Thymus (tissue), 11 donors: Measurements from ENCODE around the gene MYOM3. TPM values are rescaled to one million over a fixed set of nuclear protein-coding genes. Genes with fewer than 3 reads are reported as not detected.

Experiments
- DNase-seq, 9 donors: peaks; one replicate each; pipeline ENCODE4 v3.0.0-alpha.2; 2013; ENCODE audit warnings: low spot score in 9 of 9, low read depth in 6 of 9, missing footprints in 1 of 9
- H3K27ac ChIP-seq, 2 donors: one replicate each; pipeline ENCODE4 v1.5.1; 2013; ENCODE audit warnings: control low read depth in 1 of 2, low read depth in 1 of 2, low read length in 1 of 2, mild to moderate bottlenecking in 1 of 2, moderate library complexity in 1 of 2
- H3K27me3 ChIP-seq, 2 donors: one replicate each; pipeline ENCODE4 v1.5.1; 2013; ENCODE audit warnings: low read length in 1 of 2; ENCODE audit not compliant: control insufficient read depth in 2 of 2, insufficient read depth in 1 of 2
- H3K36me3 ChIP-seq, 2 donors: one replicate each; pipeline ENCODE4 v1.5.1; 2013; ENCODE audit warnings: low read length in 1 of 2, mild to moderate bottlenecking in 1 of 2, moderate library complexity in 1 of 2; ENCODE audit not compliant: control insufficient read depth in 2 of 2, insufficient read depth in 2 of 2
- H3K4me1 ChIP-seq, 2 donors: one replicate each; pipeline ENCODE4 v1.5.1; 2013; ENCODE audit warnings: low read length in 2 of 2; ENCODE audit not compliant: control insufficient read depth in 2 of 2, insufficient read depth in 2 of 2
- H3K4me3 ChIP-seq, 2 donors: one replicate each; pipeline ENCODE4 v1.5.1; 2013; ENCODE audit warnings: low read length in 2 of 2, control low read depth in 1 of 2, mild to moderate bottlenecking in 1 of 2
- H3K9me3 ChIP-seq, 2 donors: one replicate each; pipeline ENCODE4 v1.5.1; 2013; ENCODE audit warnings: low read length in 1 of 2, mild to moderate bottlenecking in 1 of 2; ENCODE audit not compliant: control insufficient read depth in 2 of 2, insufficient read depth in 1 of 2
- WGBS: extraction: QIAGEN DNeasy Blood & Tissue Kit; methylation state at CpG from one replicate; pipeline ENCODE4 v1.1.7; 2013; 5-methylcytosine and 5-hydroxymethylcytosine counted together
- polyA plus RNA-seq: library from polyadenylated mRNA; stranded (reverse); fragments of 200-250 nt; gene quantifications from one replicate; pipeline ENCODE4 v1.2.3, GENCODE V29; 2013
- total RNA-seq: library from RNA; stranded (reverse); fragments of 120-200 nt; gene quantifications from one replicate; pipeline ENCODE4 v1.2.4, GENCODE V29; 2013
- donor health status: healthy.

MYOM3 gene
- total and polyA plus RNA-seq, 2 donors: 0.71 to 1.5 TPM

DNA sequence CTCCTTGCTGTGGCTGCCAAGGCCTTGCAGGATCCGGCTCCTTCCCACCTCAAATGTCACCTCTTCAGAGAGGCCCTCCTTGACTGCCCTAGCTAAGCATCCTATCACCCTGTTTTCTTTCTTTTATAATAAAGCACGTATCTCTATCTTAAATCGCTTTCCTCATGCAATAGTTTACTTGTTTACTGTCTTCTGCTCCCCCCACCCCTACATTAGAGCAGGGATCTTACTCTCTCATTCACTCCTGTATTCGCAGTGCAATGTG lies 36.4 kb downstream of the MYOM3 start:
- no peaks in the 10 kb centered on the region for H3K9me3 ChIP-seq
- H3K36me3 ChIP-seq: no peaks in the 10 kb centered on the region
- H3K27ac ChIP-seq: no peak overlapping the region
- DNase-seq: no peak
- 96% methylated on average over 4 of the region's 4 CpGs for WGBS
- peaks cover 0 to 14% of the 10 kb centered on the region in 2 donors for H3K27me3 ChIP-seq
- H3K4me3 ChIP-seq: no peak overlapping the region
- no peaks in the 10 kb centered on the region for H3K4me1 ChIP-seq

DNA sequence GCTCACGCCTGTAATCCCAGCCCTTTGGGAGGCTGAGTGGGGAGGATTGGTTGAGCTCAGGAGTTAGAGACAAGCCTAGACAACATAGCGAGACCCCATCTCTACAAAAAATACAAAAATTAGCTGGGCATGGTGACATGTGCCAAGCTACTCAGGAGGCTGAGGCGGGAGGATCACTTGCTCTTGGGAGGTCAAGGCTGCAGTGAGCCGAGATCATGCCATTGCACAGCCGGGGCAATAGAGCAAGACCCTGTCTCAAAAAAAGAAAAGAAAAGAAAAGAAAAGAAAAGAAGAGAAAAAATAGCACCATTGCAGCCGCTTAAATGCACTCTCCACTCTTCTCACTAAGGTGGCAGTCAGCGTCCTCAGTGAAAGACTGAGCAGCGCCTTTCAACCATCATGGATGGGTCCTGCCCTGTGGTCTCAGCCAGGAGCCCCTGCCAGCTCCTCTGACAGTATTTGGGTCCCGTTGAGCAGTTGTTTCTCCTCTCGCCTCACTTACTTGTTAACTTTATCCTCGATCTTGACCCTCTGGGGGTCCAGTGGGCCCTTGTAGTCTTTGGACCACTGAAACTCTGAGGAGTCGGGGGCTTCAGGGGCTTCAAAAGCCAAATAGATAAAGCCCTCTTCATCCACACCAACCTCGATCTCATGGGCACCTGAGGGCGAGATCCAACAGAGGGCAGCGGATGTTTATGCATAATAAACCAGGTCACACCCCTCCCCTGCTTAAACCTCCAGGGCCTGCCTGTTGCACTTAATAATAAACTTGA lies 36.9 kb downstream of the MYOM3 start:
- Histone ChIP-seq H3K27me3 (peaks cover 0 to 14% of the 10 kb centered on the region in 2 donors), H3K9me3 (no peaks in the 10 kb centered on the region), H3K36me3 (no peaks in the 10 kb centered on the region), H3K4me1 (no peaks in the 10 kb centered on the region), H3K4me3 (no peak overlapping the region), H3K27ac (no peak overlapping the region)
- DNase-seq: no peak
- whole genome bisulfite sequencing: 93% methylated on average over 15 of the region's 15 CpGs

DNA sequence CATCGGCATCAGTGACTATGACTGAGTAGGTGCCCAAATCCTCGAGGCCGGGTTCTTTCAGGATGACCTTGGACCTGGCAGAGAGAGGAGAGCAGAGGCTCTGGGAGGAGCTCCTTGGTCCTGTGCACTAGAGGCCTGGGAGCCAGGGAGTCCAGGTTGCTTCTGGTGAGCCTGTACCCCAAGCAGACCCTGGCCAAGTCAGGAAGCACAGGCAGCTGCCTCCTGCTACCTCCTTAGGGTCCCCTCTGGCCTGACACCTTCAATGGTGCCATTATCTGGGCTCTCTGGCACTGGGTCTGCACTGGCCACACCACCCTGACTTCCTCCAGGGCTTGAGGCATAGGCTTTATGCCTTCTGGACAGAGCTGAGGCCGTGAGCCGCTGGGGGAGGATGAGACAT lies 37.7 kb downstream of the MYOM3 start:
- no peak for DNase-seq
- no peak overlapping the region for H3K27ac ChIP-seq
- H3K36me3 ChIP-seq: no peaks in the 10 kb centered on the region
- H3K4me1 ChIP-seq: no peaks in the 10 kb centered on the region
- peaks cover 0 to 14% of the 10 kb centered on the region in 2 donors for H3K27me3 ChIP-seq
- H3K9me3 ChIP-seq: no peaks in the 10 kb centered on the region
- no peak overlapping the region for H3K4me3 ChIP-seq
- WGBS: 94% methylated on average over 5 of the region's 5 CpGs

DNA sequence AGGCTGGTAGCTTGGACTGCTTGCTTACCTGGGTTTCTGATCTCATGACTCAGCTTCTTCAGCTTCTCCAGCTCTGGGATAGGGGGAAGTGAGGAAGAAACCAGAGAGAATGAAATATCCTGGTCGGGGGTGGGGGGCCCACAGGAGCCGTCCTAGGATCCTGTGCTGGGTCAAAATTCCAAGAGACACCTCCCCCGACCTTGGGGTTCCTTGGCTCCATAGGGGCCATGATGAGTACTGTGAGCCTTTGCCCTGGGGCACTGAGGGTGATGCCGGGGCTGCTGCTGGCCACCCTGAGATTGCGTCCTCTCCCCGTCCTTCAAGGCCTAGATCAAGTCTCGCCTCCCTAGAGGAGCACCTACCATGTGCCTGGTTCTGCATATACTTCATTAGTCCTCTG lies 40.0 kb downstream of the MYOM3 start:
- Histone ChIP-seq H3K27me3 (peaks cover 0 to 14% of the 10 kb centered on the region in 2 donors), H3K36me3 (no peaks in the 10 kb centered on the region), H3K4me3 (no peak overlapping the region), H3K27ac (no peak overlapping the region), H3K4me1 (no peaks in the 10 kb centered on the region), H3K9me3 (no peaks in the 10 kb centered on the region)
- DNase-seq: no peak
- WGBS: 90% methylated on average over 7 of the region's 7 CpGs

DNA sequence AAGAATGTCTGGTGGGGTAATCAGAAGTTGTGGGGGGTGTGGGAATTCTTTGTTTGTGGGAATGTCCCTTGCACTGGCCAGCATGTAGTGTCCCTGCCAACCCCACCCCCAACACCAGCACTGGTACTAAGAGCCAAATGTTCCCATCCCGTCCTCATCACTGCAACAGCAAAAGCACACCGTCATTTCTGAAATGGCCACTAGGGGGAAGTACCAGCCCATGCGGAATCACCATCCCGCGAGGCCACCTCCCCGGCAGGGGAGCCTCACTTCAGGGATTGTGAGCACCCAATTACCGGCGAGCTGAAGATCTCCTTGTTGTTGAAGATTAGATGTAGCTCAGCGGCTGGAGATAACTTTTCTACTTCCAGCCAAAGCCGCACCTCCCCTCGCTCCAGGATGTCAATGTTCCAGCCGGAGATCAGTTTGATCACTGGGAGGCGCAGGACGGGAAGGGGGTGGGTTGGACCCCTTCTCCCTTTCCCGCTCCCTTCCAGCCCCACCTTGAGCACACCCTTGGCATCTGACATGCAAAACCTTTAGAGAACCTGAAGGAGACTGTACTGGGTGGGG lies 41.0 kb downstream of the MYOM3 start:
- WGBS: 31% methylated on average over 15 of the region's 15 CpGs
- Histone ChIP-seq H3K27me3 (peaks cover 0 to 16% of the 10 kb centered on the region in 2 donors), H3K36me3 (no peaks in the 10 kb centered on the region), H3K9me3 (no peaks in the 10 kb centered on the region), H3K4me1 (no peaks in the 10 kb centered on the region), H3K4me3 (no peak overlapping the region), H3K27ac (no peak overlapping the region)
- peak; percentile 21 to 81 (median 63) for DNase-seq

DNA sequence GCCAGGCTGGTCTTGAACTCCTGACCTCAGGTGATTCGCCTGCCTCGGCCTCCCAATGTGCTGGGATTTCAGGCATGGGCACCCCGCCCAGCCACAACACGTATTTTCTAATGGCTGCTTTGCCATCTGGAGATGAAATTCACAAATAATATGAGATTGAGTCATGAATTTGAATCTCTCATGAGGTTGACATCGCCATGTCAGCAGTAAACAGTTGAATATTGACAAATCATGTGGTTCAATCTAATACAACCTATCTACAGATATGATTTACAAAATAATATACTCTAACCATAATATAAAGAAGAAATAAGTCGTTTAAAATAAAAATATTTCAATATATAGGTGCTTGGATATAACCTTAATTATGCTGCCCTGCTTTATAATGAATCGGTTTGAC lies 42.1 kb downstream of the MYOM3 start:
- H3K4me3 ChIP-seq: no peak overlapping the region
- H3K27me3 ChIP-seq: peaks cover 0 to 16% of the 10 kb centered on the region in 2 donors
- H3K27ac ChIP-seq: no peak overlapping the region
- WGBS: 80% methylated on average over 7 of the region's 7 CpGs
- H3K9me3 ChIP-seq: no peaks in the 10 kb centered on the region
- H3K4me1 ChIP-seq: no peaks in the 10 kb centered on the region
- H3K36me3 ChIP-seq: no peaks in the 10 kb centered on the region
- DNase-seq: no peak

DNA sequence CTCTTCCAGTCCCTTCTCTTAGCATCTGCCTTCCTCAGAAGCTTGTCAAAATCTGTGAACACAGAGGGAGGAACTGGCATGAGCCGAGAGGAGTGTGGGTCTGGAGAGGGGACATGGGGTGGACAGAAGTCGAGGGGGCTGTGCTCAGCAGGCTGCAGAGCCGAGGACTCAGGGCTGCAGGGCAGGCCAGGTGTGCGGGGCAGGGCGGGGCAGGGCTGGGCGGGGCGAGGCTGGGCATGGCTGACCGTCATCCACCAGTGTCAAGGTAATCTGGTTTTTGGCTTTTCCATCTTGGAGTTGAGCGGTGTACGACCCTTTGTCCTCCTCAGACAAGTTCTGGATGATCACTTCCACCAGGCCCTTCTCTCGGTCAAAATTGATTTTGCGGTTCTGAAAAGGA lies 44.0 kb downstream of the MYOM3 start:
- peaks cover 0 to 19% of the 10 kb centered on the region in 2 donors for H3K27me3 ChIP-seq
- no peak for DNase-seq
- H3K36me3 ChIP-seq: no peaks in the 10 kb centered on the region
- H3K4me3 ChIP-seq: no peak overlapping the region
- H3K4me1 ChIP-seq: peaks cover 0 to 5% of the 10 kb centered on the region in 2 donors
- H3K27ac ChIP-seq: no peak overlapping the region
- H3K9me3 ChIP-seq: no peaks in the 10 kb centered on the region
- WGBS: 91% methylated on average over 12 of the region's 12 CpGs

DNA sequence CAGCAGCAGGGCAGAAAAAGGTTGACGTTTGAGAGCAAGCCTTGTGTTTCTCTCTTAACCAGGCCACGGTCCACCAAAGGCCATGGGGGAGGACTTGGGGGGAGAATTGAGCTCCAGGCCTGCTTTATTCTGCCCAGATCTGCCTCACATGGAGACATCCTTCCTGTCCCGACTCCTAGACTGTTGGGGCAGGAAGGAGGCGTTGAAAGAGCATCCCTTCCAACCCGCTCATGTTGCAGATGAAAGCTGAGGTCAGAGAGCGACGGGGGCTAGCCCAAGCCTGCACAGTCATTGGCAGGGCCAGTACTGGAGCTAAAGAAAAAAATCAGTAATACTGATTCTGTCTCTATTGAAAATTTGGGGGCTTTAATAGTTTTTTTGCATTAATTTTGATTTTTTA lies 46.6 kb downstream of the MYOM3 start:
- Histone ChIP-seq H3K27me3 (peaks cover 0 to 5% of the 10 kb centered on the region in 2 donors), H3K27ac (no peak overlapping the region), H3K4me3 (no peak overlapping the region), H3K36me3 (no peaks in the 10 kb centered on the region), H3K4me1 (peaks cover 0 to 5% of the 10 kb centered on the region in 2 donors), H3K9me3 (peaks cover 0 to 5% of the 10 kb centered on the region in 2 donors)
- 83% methylated on average over 7 of the region's 7 CpGs for WGBS
- DNase-seq: no peak

DNA sequence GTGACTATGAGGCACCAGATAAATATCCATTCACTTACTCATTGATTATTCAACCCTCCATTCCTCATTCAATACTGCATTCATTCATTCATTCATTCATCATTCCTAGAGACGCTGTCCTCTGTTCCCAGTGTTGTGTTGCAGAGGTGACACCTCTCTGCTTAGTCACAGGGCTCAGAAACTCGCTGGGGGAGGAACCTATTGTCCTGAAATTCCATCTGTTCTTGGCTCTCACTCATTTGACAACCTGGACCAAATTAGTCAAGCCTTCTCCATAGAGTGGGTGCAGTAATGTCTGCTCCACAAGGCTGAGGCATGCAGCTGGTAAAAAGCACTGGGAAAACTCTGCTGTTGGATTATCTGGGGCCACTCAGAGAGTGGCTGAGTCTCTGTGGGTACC lies 49.7 kb downstream of the MYOM3 start:
- Histone ChIP-seq H3K27ac (no peak overlapping the region), H3K4me1 (peaks cover 0 to 5% of the 10 kb centered on the region in 2 donors), H3K4me3 (no peak overlapping the region), H3K9me3 (peaks cover 0 to 5% of the 10 kb centered on the region in 2 donors), H3K27me3 (peaks cover 0 to 5% of the 10 kb centered on the region in 2 donors), H3K36me3 (no peaks in the 10 kb centered on the region)
- 78% methylated on average over 2 of the region's 2 CpGs for WGBS
- no peak for DNase-seq
